Neuron (in vitro differentiated cells): ENCODE measurements around the gene ZNF726.
A peak's percentile ranks its signal among the peaks of the same experiment; 100 is the strongest.
"Not testable (repeated sequence)": the region's sequence is repeated elsewhere in the genome, so short reads cannot be mapped to it uniquely, and the experiment has no call there.

ENCODE experiments used
- H2AFZ ChIP-seq: one replicate; pipeline ENCODE4 v1.6.1; 2013; ENCODE audit warnings: low read depth, mild to moderate bottlenecking, inconsistent platforms, low read length, moderate library complexity
- H3K27me3 ChIP-seq: one replicate; pipeline ENCODE4 v1.6.1; 2013; ENCODE audit warnings: low read length; ENCODE audit not compliant: insufficient read depth
- H3K36me3 ChIP-seq: one replicate; pipeline ENCODE4 v1.6.1; 2013; ENCODE audit warnings: low read length; ENCODE audit not compliant: insufficient read depth
- H3K4me1 ChIP-seq: one replicate; pipeline ENCODE4 v1.6.1; 2013; ENCODE audit warnings: low read length; ENCODE audit not compliant: insufficient read depth
- H3K4me3 ChIP-seq: 2 replicates; pipeline ENCODE4 v1.5.1; 2013; ENCODE audit warnings: mild to moderate bottlenecking, low read length, moderate library complexity
- H3K9me3 ChIP-seq: one replicate; pipeline ENCODE4 v1.6.1; 2013; ENCODE audit warnings: low read length

Gene ZNF726

DNA sequence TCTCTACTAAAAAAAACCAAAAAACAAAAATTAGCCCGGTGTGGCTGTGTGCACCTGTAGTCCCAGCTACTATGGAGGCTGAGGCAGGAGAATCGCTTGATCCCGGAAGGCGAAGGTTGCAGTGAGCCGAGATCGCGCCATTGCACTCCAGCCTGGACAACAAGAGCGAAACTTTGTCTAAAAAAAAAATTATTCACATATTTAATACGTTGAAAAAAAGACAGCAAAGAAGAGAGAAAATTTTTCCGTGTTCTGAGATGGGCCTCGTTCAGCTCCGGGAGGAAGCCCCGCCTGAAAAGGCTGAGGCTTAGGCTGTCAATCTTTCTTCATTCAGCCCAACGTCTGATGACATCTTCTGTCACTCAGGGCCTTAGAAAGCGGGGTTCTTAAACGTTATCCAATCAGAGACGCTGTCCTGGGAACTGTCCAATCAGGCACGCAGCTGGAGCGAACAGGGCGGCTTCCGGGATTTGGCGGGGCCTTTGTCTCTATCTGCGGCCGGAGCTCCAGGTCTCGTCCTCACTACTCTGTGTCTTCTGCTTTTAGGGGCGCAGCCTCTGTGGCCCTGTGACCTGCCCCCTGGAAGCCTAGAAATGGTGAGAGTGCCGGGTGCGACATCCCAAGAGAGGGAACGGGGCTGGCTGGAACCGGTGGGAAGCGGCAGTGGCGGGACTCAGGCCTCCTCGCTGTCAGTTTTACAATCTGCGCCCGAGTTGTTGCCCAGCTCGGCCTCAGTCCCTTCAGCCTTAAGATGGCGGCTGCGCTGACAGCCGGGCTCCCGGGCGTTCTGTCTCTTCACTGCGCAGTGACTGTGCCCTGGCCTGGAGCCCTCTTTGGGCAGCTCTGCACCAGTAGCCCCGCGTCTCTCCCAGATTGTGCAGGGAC, at the start of gene ZNF726:
Gene ZNF726 (plus strand): TSS at position 485 of the 885 bp plus-strand sequence. CDS start 109 bp downstream, at position 594.
- H3K4me3 ChIP-seq, result peak within 1 kb of the TSS; percentile 38
- no peaks in the 10 kb centered on the region for H3K4me1 ChIP-seq

GRCh38 chr19:23867895-23868294, 46.8 kb upstream of the ZNF726 start:
- H3K36me3 ChIP-seq, result peaks cover 5% of the 10 kb centered on the region
- peaks cover 4% of the 10 kb centered on the region for H3K4me1 ChIP-seq
- no peaks in the 10 kb centered on the region for H3K27me3 ChIP-seq
- peaks cover 14% of the 10 kb centered on the region for H3K9me3 ChIP-seq
- H3K4me3 ChIP-seq, result no peak overlapping the region
- H2AFZ ChIP-seq, result no peak overlapping the region

More for the DNA sequence above, at the start of gene ZNF726:
- H3K9me3 ChIP-seq, result no peaks in the 10 kb centered on the region
- H3K27me3 ChIP-seq, result no peaks in the 10 kb centered on the region
- no peak within 1 kb of the TSS for H2AFZ ChIP-seq
- no peaks in the 10 kb centered on the region for H3K36me3 ChIP-seq

GRCh38 chr19:23868630-23869029, 46.1 kb upstream of the ZNF726 start:
- Histone ChIP-seq H3K9me3 (peaks cover 12% of the 10 kb centered on the region), H2AFZ (no peak overlapping the region), H3K4me1 (peaks cover 4% of the 10 kb centered on the region), H3K4me3 (no peak overlapping the region), H3K36me3 (peaks cover 5% of the 10 kb centered on the region), H3K27me3 (no peaks in the 10 kb centered on the region)

DNA sequence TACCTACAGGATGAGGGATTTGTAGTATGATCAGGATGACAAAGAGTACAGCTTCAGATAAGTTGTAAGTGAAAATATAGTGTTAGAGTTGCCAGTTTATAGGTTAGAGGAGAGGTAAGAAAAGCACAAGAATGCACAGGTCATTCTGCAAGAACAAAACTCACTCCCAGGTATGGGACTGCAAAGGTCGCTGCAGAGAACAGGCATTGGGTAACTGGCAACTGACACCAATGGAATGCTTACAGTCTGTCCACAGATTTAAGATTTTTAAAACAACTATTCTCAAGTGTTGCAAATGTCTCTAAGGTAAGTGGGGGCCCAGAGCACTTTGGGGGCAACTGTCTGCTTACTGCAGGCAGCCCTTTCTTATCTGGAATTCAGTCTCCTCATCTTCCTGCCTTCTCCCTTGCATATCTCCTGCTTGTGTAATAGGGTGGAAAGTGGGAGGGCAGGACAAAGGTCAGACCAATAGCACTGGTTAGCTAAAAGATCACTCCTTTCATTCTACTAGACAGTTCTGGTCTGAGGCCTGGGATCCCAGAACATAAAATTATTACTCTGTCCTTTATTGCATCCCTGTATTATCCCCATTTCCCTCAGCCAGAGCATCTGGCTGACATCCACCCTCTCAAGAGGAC, 42.3 kb upstream of the ZNF726 start:
- no peaks in the 10 kb centered on the region for H3K27me3 ChIP-seq
- H3K9me3 ChIP-seq, result peaks cover 5% of the 10 kb centered on the region
- H3K4me1 ChIP-seq, result peaks cover 6% of the 10 kb centered on the region
- H3K36me3 ChIP-seq, result peaks cover 5% of the 10 kb centered on the region
- no peak overlapping the region for H3K4me3 ChIP-seq
- H2AFZ ChIP-seq, result no peak overlapping the region

GRCh38 chr19:23876261-23876660, 38.4 kb upstream of the ZNF726 start:
- H3K27me3 ChIP-seq, result no peaks in the 10 kb centered on the region
- no peak overlapping the region for H3K4me3 ChIP-seq
- H3K9me3 ChIP-seq, result peaks cover 2% of the 10 kb centered on the region
- H2AFZ ChIP-seq, result no peak overlapping the region
- peaks cover 6% of the 10 kb centered on the region for H3K4me1 ChIP-seq
- no peaks in the 10 kb centered on the region for H3K36me3 ChIP-seq

DNA sequence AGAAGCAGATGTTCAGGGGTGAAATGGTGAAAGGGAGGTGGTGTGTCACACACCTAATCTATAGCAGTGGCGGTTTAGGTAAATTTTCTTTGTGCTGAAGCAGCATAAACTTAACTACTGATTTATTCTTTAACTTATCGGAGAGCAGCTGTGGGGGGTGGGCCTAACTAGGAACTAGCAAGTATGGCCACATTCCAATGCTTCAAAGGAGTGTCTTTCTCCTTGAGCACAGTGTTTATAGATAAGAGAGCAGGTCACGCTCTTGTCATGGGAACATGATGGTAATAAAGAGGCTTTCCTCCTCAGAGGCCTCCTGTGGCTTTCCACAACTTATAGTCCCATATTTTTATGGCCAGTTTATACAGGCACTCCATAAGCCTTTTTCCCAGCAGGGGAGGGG, 37.9 kb upstream of the ZNF726 start:
- not testable (repeated sequence) for H3K4me3 ChIP-seq, H3K4me1 ChIP-seq, H2AFZ ChIP-seq, H3K36me3 ChIP-seq, H3K9me3 ChIP-seq, H3K27me3 ChIP-seq

GRCh38 chr19:23882493-23882892, 32.2 kb upstream of the ZNF726 start:
- H3K4me1 ChIP-seq, result no peaks in the 10 kb centered on the region
- H3K27me3 ChIP-seq, result no peaks in the 10 kb centered on the region
- no peak overlapping the region for H3K4me3 ChIP-seq
- H2AFZ ChIP-seq, result no peak overlapping the region
- H3K36me3 ChIP-seq, result no peaks in the 10 kb centered on the region
- peaks cover 2% of the 10 kb centered on the region for H3K9me3 ChIP-seq

DNA sequence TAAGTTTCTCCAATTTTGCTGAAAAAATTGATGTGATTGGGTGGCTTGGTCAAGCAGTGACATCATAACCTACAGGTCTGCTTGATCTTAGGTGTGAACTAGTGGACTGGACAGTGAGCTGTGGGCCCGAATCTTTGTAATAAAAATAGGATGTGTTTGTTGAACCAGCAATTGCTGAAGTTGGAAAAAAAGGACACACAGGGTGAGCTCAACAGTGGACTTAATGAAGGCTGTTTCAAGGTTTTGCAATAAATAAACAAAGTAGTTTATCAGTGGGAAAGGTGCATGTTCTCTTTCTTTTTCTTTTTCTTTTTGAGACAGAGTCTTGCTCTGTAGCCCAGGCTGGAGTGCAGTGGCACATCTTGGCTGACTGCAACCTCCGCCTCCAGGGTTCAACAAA, 30.3 kb upstream of the ZNF726 start:
- no peaks in the 10 kb centered on the region for H3K36me3 ChIP-seq
- H3K4me1 ChIP-seq, result no peaks in the 10 kb centered on the region
- peaks cover 5% of the 10 kb centered on the region for H3K9me3 ChIP-seq
- no peaks in the 10 kb centered on the region for H3K27me3 ChIP-seq
- H3K4me3 ChIP-seq, result no peak overlapping the region
- H2AFZ ChIP-seq, result no peak overlapping the region

- H3K9me3 ChIP-seq, result peaks cover 2% of the 10 kb centered on the region
- H3K4me1 ChIP-seq, result no peaks in the 10 kb centered on the region
- H2AFZ ChIP-seq, result no peak overlapping the region
- H3K27me3 ChIP-seq, result no peaks in the 10 kb centered on the region
- no peak overlapping the region for H3K4me3 ChIP-seq
- H3K36me3 ChIP-seq, result no peaks in the 10 kb centered on the region
These were observed 27.0 kb upstream of the ZNF726 start for GRCh38 chr19:23887642-23888041.

- H3K4me1 ChIP-seq, H3K36me3 ChIP-seq, H3K9me3 ChIP-seq, H2AFZ ChIP-seq, H3K4me3 ChIP-seq, H3K27me3 ChIP-seq: not testable (repeated sequence)
These were observed 18.6 kb upstream of the ZNF726 start for GRCh38 chr19:23896096-23896495.

- no peaks in the 10 kb centered on the region for H3K27me3 ChIP-seq
- no peaks in the 10 kb centered on the region for H3K4me1 ChIP-seq
- H3K36me3 ChIP-seq, result no peaks in the 10 kb centered on the region
- no peak overlapping the region for H2AFZ ChIP-seq
- H3K9me3 ChIP-seq, result peaks cover 2% of the 10 kb centered on the region
- no peak overlapping the region for H3K4me3 ChIP-seq
These were observed 17.8 kb upstream of the ZNF726 start for GRCh38 chr19:23896912-23897311.

DNA sequence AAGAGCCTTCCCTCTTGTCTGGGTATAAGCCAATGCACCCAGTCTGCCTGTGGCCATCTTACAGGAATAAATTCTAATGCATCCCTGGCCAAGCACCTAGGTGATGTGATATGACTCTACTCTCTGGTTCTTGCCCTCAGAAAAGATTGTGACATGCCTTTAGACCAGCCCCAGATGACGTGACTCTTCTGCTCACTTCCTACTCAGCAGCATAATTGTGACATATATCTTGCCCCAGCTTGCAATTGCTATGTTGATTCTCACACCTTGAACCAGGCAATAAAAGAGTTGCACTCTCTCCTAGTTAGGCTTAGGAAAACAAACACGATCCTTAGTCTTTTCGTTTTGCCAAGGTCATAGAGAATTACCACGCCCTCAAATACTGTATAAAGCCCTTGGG, 13.3 kb upstream of the ZNF726 start:
- no peak overlapping the region for H2AFZ ChIP-seq
- H3K36me3 ChIP-seq, result no peaks in the 10 kb centered on the region
- no peaks in the 10 kb centered on the region for H3K27me3 ChIP-seq
- no peaks in the 10 kb centered on the region for H3K4me1 ChIP-seq
- no peak overlapping the region for H3K4me3 ChIP-seq
- peaks cover 2% of the 10 kb centered on the region for H3K9me3 ChIP-seq

DNA sequence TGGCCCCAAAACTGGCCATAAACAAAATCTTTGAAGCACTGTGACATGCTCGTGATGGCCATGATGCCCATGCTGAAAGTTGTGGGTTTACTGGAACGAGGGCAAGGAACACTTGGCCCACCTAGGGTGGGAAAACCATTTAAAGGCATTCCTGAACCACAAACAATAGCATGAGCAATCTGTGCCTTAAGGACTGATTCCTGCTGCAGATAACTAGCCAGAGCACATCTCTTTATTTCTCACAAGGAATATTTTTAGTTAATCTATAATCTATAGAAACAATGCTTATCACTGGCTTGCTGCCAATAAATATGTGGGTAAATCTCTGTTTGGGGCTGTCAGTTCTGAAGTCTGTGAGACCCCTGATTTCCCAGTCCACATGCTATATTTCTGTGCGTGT, 10.3 kb upstream of the ZNF726 start:
- no peaks in the 10 kb centered on the region for H3K27me3 ChIP-seq
- H3K4me3 ChIP-seq, result no peak overlapping the region
- H3K4me1 ChIP-seq, result no peaks in the 10 kb centered on the region
- no peaks in the 10 kb centered on the region for H3K9me3 ChIP-seq
- H2AFZ ChIP-seq, result no peak overlapping the region
- H3K36me3 ChIP-seq, result no peaks in the 10 kb centered on the region
